GM21723 (cell line): ENCODE data around the gene ALDH4A1.
"Not testable (repeated sequence)": the region's sequence is repeated elsewhere in the genome, so short reads cannot be mapped to it uniquely, and the experiment has no call there.

ENCODE experiments used
- ATAC-seq: cut with Tn5 transposase; IDR thresholded peaks from one replicate; pipeline ENCODE4 v1.9.1; 2021; ENCODE audit warnings: mild to moderate bottlenecking, moderate library complexity; ENCODE audit not compliant: unreplicated experiment

The ALDH4A1 gene

GRCh38 chr1:18858070-18858688, 44.2 kb downstream of the ALDH4A1 start:
- no peak for ATAC-seq

DNA sequence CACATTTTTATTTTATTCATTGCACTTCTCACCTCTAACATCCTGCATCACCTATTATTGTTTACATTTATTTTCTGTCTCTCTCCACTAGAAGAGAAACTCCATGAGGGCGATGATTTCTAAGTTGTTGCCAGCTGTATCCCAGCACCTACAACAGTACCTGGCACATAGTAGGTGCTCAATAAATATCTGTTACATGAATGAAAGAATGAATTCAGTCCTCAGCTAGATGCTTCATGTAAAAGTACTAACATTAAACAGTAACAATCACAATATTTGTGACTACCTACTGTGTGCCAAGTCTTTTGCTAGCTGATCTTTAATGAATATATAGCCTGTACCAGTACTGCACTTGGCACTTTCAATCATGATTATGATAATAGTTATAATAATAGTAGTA, 45.9 kb downstream of the ALDH4A1 start:
- ATAC-seq = no peak

DNA sequence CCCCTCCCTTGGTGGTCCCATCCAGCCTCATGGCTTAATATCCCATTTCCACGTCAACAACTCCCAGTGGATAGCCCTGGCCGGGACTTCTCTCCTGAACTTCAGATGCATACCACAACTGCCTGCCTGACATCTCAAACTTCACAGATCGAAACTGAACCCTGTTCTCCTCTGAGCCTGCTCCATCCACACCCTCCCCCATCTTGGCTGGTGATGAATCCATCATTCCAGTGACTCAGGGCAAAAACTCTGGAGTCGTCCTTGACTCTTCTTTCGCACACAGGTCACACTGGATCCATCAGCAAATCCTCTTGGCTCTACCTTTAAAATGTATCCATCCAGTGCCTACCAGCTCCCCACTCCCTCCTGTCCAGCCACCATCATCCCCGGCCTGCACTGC, 46.8 kb downstream of the ALDH4A1 start:
- no peak for ATAC-seq

GRCh38 chr1:18854331-18855025, 47.9 kb downstream of the ALDH4A1 start:
- ATAC-seq = no peak

- ATAC-seq = no peak
Measured at GRCh38 chr1:18852501-18852900, 49.9 kb downstream of the ALDH4A1 start.

DNA sequence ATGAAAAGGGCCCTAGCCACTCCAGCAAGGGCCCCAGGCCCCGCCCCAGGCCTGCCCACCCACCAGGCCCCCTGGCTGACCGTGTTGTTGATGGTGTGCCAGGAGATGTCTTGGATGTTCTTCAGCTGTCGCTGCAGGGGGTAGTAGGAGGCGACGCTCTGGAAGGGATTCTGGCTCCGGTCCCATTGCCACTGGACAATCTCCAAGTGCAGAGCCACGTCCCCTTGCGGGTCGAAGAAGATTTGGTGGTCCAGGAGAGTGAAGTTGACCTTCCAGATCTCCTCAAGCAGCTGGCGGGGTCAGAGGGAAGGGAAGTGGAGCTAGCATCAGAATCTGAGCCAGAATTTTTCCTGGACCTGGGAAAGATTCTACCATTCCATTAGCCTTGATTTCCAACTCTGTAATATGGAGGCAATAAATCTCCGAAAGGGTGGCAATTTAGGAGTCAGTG, 53.1 kb downstream of the ALDH4A1 start:
- ATAC-seq = no peak

DNA sequence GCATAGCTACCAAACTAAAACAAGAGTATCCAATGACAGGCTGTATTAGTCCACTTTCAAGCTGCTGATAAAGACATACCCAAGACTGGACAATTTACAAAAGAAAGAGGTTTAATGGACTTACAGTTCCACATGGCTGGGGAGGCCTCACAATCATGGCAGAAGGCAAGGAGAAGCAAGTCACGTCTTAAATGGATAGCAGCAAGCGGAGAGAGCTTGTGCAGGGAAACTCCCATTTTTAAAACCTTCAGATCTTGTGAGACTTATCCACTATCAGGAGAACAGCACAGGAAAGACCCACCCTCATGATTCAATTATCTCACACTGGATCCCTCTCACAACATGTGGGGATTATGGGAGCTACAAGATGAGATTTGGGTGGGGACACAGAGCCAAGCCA, 54.6 kb downstream of the ALDH4A1 start:
- not testable (repeated sequence) for ATAC-seq

DNA sequence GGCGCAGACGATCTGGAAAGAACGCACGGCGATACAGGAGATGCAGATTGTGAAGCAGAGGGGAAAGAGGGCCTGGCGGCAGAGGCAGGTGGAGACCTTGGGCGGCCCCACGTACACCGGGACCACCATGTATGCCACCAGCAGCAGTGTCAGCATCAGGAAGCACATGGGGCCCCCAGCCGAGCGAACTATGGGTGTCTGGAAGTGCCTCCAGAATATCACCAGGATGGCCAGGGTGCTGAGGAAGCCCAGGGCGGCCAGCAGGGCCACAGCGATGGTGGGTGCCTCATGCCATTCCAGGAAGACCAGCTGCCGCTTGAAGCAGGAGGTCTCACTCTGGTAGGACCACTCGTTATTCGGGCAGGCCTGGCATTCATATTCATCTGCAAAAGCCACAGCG, 62.2 kb downstream of the ALDH4A1 start:
- ATAC-seq = no peak

- ATAC-seq = no peak
Measured at GRCh38 chr1:18836654-18837053, 65.7 kb downstream of the ALDH4A1 start.

- not testable (repeated sequence) for ATAC-seq
Measured at GRCh38 chr1:18832319-18832718, 70.0 kb downstream of the ALDH4A1 start.

DNA sequence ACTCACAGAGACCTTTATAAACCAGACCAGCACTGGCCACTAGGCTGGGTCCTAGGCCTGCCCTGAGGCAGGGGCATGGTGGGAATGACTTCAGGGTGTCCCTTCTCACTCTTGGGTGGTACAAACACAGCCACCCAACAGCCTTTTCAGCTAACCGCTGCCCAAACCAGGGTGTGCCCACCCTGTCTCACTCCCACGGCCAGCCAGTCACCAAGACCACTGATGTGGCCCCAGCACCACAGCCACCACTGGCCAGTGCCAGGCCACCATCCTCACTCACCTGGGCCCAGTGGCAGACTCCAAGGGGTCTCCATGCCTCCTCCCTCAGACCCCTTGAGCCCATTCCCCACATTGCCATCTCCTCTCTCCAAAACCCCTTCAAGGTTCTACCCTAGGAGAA, 70.7 kb downstream of the ALDH4A1 start:
- no peak for ATAC-seq

DNA sequence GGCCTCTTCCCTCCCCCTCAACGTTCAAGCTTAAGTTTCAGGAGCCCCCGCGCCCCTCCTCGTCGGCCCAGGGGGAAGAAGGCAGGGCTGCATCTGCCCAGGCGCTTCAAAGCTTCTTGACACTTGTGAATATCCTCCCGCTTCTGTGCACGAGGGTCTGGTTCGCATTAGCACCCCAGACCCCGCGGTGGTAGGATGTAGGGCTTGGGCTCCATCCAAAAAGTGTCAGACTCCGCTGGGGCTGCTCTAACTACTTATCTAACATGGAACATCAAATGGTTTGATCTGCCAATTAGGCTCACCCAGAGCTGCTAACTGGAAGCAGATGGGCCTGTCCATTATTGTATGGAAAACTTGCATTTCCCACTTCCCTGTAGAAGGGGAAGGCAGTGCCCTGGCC, 71.8 kb downstream of the ALDH4A1 start:
- no peak for ATAC-seq

- no peak for ATAC-seq
Measured at GRCh38 chr1:18829671-18830070, 72.7 kb downstream of the ALDH4A1 start.

- no peak for ATAC-seq
Measured at GRCh38 chr1:18828224-18828623, 74.1 kb downstream of the ALDH4A1 start.

DNA sequence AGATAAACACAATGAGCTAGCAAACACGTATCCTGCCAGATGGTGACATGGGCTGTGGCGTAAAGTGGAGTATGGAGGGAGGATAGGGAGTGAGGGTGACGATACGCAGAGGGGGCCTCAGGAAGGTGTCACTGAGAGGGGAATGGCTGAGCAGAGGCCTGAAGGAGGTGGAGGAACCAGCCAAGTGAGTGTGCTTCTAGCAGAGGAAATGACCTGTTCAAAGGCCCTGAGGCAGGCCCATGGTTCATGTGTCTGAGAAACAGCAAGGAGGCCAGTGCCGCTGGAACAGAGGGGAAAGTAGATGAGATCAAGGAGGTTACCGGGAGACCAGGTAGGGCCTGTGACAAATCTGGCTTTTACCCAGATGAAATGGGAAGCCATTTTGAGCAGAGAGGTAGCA, 78.9 kb downstream of the ALDH4A1 start:
- no peak for ATAC-seq
